HG02938 (cell line): Measurements from ENCODE around the gene LGALS13.
"Not testable (repeated sequence)": the region's sequence is repeated elsewhere in the genome, so short reads cannot be mapped to it uniquely, and the experiment has no call there.

Experiments
- ATAC-seq: cut with Tn5 transposase; IDR thresholded peaks from one replicate; pipeline ENCODE4 v1.9.1; 2021; ENCODE audit warnings: mild to moderate bottlenecking, moderate library complexity; ENCODE audit not compliant: unreplicated experiment

LGALS13 gene

DNA sequence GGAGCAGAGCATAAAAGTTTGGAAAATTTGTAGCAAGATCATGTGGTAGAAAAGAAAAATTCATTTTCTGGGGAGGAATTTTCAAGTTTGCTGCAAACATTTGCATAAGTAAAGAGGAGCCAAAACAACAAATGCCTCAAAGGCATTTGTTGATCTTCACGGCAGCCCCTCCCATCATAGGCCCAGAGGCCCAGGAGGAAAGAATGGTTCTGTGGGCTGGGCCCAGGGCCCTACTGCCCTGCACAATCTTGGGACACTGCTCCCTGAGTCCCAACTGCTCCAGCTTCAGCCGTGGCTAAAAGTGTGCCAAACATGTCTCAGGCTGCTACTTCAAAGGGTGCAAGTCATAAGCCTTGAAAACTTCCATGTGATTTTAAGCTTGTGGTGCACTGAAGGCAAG is 11.3 kb downstream of the LGALS13 start:
- ATAC-seq, result no peak

DNA sequence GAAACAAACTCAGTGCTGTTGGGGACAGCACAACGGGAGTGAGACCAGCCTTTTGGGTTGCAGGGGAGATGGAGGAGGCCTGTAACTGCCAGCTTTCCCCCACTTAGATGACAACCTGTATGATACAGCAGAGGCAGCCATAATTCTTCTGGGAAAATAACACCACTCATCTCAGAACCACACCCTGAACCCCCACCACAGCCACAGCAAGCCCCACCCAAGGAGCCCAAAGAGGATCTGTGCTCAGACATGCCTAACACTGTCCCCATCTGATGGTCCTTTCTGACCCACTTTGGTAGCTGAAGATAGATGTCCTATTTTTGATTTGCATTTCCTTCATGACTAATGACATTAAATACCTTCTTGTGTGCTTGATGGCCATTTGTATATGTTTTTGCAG is 15.4 kb downstream of the LGALS13 start:
- ATAC-seq, result no peak

DNA sequence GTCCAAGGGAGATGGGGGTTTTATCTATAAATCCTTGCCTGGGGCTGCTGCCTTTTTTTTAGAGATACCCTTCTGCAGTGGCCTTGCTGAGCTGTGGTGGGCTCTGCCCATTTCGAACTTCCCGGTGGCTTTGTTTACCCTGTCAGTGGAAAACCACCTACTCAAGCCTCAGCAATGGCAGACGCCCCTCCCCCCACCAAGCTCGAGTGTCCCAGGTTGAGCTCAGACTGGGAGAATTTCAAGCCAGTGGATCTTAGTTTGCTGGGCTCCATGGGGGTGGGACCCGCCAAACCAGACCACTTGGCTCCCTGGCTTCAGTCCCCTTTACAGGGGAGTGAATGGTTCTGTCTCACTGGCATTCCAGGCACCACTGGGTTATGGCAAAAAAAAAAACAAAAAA is 21.6 kb downstream of the LGALS13 start:
- ATAC-seq, result no peak

DNA sequence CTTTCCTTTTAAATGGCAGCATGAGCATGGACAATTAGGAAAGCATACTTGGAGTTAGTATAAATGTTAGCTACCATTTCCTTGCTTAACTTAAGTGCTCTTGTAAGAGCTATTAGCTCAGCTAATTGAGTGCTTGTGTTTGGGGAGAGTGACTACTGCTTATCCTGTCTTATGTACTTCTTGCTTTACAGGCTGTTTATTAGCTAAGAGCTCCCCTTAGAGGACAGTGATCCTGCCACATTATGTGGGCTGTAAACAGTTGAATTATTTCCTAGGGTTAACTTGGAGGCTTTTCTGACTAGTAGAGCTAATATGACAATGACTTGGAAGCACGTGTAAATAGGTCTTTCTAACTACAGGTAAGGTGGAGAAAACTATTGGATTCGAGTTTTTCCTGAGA is 25.3 kb downstream of the LGALS13 start:
- not testable (repeated sequence) for ATAC-seq

DNA sequence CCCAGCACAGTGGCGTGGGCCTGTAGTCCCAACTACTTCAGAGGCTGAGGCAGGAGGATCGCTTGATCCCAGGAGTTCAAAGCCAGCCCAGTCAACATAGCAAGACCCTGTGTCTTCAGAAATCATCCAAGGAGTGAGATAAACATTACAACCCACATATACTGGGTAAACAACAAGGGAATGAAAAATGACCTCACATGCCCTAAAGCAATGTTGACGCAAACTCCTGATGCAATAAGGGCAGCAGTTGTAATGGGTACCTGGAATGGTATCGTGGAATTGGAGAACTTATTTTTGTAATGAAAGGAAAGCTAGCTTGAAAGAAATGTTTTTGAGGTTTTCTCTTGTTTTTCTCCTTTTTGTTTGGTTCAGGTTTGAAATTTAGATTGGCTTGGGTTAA is 28.9 kb downstream of the LGALS13 start:
- ATAC-seq, result no peak

DNA sequence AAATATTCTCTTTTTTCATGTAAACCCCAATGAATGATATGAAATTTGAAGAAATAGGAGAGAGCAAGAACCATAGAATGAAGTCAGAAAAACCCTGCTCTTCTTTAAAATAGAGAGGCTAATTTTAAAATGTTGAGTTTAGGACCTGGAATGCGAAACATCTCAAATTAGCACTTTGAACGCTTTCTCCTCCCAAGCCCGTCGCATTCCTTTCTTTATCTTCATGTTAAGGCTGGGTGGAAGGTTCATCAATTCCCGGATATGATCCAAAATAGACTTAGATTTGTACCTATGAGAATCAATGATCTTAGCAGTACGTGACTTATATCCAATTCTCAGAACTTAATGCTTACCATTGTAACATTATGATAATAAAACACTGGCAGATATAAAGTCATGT is 29.3 kb downstream of the LGALS13 start:
- no peak for ATAC-seq

DNA sequence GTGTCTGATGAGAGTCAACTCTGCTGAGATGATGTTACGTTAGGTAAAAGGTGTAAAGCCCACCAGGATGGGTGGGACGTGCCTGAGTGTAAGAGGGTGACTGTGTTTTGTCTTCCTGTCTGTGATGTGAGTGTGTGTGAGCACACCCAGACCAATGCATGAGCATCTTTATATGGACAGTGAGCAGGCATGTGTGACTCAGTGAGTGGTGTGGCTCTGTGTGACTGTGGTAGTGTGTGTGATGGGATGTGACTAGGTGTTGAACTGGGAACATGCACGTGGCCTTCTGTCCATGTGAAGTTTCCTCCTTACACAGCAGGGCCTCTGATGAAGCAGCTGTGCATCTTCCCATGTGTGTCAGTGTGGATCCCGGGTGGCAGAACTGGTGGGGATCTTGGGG is 35.6 kb downstream of the LGALS13 start:
- no peak for ATAC-seq

DNA sequence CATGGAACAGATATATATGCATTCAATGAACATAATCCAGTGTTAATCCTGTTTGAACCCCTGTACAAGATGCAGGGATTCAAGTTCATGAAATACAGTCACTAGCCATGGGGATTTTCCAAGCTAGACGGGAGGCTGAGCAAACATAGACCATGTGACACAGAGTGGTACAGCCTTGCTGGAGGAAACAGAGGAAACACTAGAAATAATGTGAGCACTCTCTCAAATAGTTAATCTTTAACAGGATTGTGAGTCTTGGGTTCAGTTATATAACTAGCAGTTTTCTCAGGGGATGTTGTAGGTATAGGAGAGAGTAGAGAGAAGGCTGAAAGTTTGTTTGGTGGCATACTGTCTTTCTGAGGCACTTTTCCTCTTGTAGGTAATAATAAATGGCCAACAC is 39.4 kb downstream of the LGALS13 start:
- no peak for ATAC-seq

DNA sequence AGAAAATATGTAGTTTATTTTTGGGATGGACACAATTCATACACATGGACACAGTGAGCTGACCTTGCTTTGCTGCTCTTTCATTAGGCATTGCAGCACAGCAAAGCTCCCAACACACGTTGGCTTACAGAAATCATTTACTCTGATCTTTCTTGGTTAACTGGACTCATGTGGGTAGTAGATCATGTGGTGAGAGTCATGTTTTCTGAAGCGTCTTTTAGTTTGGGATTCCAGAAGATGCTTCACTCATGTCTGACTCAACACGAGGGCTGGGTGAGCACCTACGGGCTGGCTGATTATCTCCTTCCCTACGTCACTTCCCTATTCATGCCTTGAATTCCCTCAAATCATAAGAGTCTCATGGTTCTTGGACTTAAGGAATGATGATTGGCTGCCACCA is 41.3 kb downstream of the LGALS13 start:
- ATAC-seq, result no peak

DNA sequence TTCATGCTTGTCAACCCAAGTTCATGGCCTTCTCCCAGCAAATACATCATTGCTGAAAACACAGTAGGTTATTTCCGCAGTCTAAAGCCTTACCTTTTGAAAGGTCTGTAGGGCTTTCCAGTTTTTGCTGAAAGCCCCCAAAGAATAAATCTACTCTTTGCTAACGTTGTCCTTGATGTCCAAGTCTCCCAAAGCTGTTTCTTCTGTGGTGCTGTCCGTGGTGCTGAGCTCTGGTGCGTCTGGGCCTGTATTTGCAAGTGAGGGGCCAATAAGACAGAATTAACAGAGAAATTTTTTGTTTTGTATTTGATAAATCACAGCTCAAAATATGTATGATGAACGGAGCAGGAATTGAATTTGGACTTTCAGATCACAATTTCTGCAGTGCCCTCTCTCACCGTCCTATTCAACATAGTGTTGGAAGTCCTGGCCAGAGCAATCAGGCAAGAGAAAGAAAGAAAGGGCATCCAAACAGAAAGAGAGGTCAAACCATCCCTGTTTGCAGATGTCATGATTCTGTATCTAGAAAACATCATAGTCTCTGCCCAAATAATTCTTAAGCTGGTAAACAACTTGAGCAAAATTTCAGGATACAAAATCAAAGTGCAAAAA is 43.6 kb downstream of the LGALS13 start:
- ATAC-seq, result no peak

DNA sequence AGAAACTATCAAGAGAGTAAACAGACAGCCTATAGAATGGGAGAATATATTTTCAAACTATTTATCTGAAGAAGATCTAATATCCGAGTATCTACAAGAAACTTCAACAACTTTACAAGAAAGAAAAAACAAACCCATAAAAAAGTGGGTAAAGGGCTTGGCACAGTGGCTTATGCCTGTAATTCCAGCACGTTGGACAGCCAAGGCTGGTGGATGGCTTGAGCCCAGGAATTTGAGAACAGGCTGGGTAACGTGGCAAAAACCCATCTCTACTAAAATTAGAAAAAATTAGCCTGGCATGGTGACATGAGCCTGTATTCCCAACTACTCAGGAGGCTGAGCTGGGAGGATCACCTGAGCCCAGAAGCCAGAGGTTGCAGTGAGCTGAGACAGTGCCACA is 45.6 kb downstream of the LGALS13 start:
- no peak for ATAC-seq

DNA sequence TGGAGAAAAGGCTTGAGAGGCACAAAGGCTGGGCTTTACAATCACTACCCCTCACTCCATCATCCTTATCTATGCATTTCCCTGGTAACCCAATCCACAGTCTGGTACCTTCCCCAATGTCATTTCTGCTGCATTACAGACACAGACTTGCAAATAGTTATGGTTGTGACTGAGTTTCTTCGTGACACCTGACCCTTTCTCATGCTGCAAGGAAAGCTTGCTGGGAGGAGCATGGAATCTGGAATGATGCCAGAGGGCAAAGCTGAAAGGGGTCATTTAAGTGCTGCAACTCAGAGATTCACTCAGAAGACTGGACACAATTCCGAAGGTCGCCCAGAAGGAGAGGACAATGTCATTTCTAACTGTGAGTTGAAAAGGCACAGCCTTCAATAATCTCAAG is 53.3 kb downstream of the LGALS13 start, which contains the start of gene LGALS16:
LGALS16 (plus strand) TSS at position 301 of the 400 bp plus-strand sequence; CDS start at position 350, 49 bp downstream.
- no peak for ATAC-seq
